Nephron progenitor cell (in vitro differentiated cells): Measurements from ENCODE around the gene THSD7A.

Experiments used
- DNase-seq: peaks from one replicate; pipeline ENCODE4 v3.0.0; 2021
- H3K27ac Mint-ChIP-seq: 2 replicates; pipeline ENCODE4 v1.8.0; 2021; ENCODE audit warnings: mild to moderate bottlenecking, moderate library complexity, mixed read lengths
- H3K27me3 Mint-ChIP-seq: 2 replicates; pipeline ENCODE4 v1.8.0; 2021; ENCODE audit warnings: mild to moderate bottlenecking, low read depth, mixed read lengths; ENCODE audit not compliant: poor library complexity
- H3K36me3 Mint-ChIP-seq: 2 replicates; pipeline ENCODE4 v1.8.0; 2021; ENCODE audit warnings: low read depth, mixed read lengths
- H3K4me1 Mint-ChIP-seq: 2 replicates; pipeline ENCODE4 v1.8.0; 2021; ENCODE audit warnings: mixed read lengths
- H3K4me3 Mint-ChIP-seq: 2 replicates; pipeline ENCODE4 v1.8.0; 2021; ENCODE audit warnings: mild to moderate bottlenecking, moderate library complexity, mixed read lengths
- H3K9me3 Mint-ChIP-seq: 2 replicates; pipeline ENCODE4 v1.8.0; 2021; ENCODE audit warnings: mild to moderate bottlenecking, moderate library complexity, mixed read lengths
- CTCF ChIP-seq: fragments of 200-600 bp; sonication (generic); IDR thresholded peaks from 2 replicates; pipeline ENCODE4 v1.5.0; 2021; ENCODE audit warnings: antibody characterized with exemption

The THSD7A gene

GRCh38 chr7:11469028-11469745 lies 362.8 kb downstream of the THSD7A start:
- Mint-ChIP-seq H3K36me3 (no peaks in the 10 kb centered on the region), H3K9me3 (no peaks in the 10 kb centered on the region), H3K27me3 (no peaks in the 10 kb centered on the region), H3K27ac (no peak overlapping the region), H3K4me1 (peaks cover 8% of the 10 kb centered on the region), H3K4me3 (no peak overlapping the region)
- DNase-seq: no peak
- TF ChIP-seq CTCF: no peak

- no peaks in the 10 kb centered on the region for H3K36me3 Mint-ChIP-seq
- H3K27ac Mint-ChIP-seq: peak overlapping the region; percentile 12
- peaks cover 7% of the 10 kb centered on the region for H3K4me1 Mint-ChIP-seq
- peaks cover 6% of the 10 kb centered on the region for H3K27me3 Mint-ChIP-seq
- no peak for DNase-seq
- H3K4me3 Mint-ChIP-seq: no peak overlapping the region
- H3K9me3 Mint-ChIP-seq: no peaks in the 10 kb centered on the region
- no peak for TF ChIP-seq CTCF
Observed at GRCh38 chr7:11466517-11467105, 365.4 kb downstream of the THSD7A start.

- TF ChIP-seq CTCF: no peak
- H3K36me3 Mint-ChIP-seq: no peaks in the 10 kb centered on the region
- no peak for DNase-seq
- peaks cover 6% of the 10 kb centered on the region for H3K27me3 Mint-ChIP-seq
- H3K4me3 Mint-ChIP-seq: no peak overlapping the region
- H3K4me1 Mint-ChIP-seq: peaks cover 7% of the 10 kb centered on the region
- H3K9me3 Mint-ChIP-seq: no peaks in the 10 kb centered on the region
- H3K27ac Mint-ChIP-seq: no peak overlapping the region
Observed at GRCh38 chr7:11464624-11465023, 367.4 kb downstream of the THSD7A start.

- Mint-ChIP-seq H3K27me3 (peaks cover 6% of the 10 kb centered on the region), H3K27ac (no peak overlapping the region), H3K4me3 (no peak overlapping the region), H3K4me1 (peaks cover 11% of the 10 kb centered on the region), H3K36me3 (no peaks in the 10 kb centered on the region), H3K9me3 (no peaks in the 10 kb centered on the region)
- DNase-seq: no peak
- TF ChIP-seq CTCF: no peak
Observed at GRCh38 chr7:11461946-11462345, 370.1 kb downstream of the THSD7A start.

- Mint-ChIP-seq H3K4me3 (no peak overlapping the region), H3K36me3 (no peaks in the 10 kb centered on the region), H3K27ac (no peak overlapping the region), H3K4me1 (peaks cover 6% of the 10 kb centered on the region), H3K9me3 (no peaks in the 10 kb centered on the region), H3K27me3 (peaks cover 6% of the 10 kb centered on the region)
- no peak for TF ChIP-seq CTCF
- DNase-seq: no peak
Observed at GRCh38 chr7:11458736-11459483, 373.1 kb downstream of the THSD7A start.
